ENCODE data around the gene SLC24A3.
A peak's percentile ranks its signal among the peaks of the same experiment; 100 is the strongest.
"Not testable (repeated sequence)": the region's sequence is repeated elsewhere in the genome, so short reads cannot be mapped to it uniquely, and the experiment has no call there.

The SLC24A3 gene

DNA sequence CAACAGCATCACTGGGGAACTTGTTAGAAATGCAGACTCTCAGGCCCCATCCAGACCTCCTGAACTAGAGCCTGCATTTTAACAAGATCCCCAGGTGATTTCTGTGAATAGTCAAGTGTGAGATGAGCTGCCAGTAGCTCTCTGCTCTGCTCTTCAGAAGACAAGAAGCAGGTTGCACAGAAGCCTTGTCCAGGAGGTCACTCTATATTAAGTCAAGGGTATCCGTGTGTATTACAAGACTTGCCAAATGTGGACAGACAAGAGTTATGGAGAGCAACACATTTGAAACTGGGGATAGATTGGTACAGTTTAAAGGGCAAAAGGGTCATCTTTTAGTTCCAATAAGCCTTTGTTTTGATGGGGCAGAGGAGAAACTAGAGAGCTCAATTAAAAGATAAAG lies 522.4 kb downstream of the SLC24A3 start:
- DNase-seq = no peak

DNA sequence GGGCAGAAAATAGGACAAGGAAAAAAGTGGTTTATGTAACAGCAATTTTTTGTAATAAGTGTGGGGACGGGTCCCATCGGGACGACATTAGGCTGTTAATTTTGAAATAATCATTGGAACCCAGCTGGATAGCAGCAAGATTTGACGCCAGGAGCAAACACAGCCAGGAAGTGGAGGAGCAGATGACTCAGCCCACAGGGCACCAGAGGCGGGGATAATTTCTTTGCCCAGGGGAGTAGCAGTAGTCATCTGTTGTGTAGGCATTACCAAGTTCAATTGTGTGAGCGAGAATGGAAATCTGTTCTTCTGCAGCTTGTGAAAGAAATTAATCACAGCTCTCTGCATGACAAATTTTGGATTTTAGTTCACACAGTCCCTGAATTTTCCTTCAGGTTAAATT lies 523.0 kb downstream of the SLC24A3 start:
- peak; percentile 63 for DNase-seq

DNA sequence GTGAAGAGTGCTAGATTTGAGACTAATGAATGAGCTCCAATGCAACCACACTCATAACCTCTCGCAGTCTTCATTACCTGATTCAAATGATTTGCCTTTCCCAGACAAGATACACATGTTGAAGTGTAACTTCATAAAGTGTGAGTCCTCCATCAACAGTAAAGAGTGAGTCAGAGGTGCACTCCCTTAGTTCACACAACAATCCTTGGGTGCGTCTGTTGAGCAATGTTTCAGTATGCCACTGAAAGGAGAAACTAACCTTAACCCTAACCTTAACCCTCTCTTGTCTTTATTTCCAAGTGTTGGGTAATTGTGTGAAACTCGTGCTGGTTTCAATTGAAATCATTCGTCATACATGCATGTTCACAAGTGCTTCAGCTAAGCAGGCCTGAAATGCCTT lies 524.6 kb downstream of the SLC24A3 start:
- peak; percentile 90 for DNase-seq

DNA sequence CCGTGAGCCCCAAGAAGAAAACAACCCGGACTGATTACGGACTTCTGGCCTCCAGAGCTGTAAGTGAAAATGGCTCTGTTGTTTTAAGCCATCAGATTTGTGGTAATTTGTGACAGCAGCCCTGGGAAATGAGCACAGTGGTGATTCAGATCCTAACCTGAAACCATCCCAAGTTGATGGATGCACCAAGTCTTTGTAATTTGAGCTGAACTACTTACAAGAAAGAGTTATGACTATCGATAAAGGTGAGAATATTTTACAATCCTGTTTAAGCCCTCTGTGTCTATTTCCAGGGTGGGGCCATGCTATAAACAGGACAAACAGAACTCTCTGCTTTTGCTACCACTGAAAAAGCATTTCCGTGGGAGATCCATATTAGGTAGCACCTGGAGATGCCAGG lies 526.5 kb downstream of the SLC24A3 start:
- DNase-seq = no peak

DNA sequence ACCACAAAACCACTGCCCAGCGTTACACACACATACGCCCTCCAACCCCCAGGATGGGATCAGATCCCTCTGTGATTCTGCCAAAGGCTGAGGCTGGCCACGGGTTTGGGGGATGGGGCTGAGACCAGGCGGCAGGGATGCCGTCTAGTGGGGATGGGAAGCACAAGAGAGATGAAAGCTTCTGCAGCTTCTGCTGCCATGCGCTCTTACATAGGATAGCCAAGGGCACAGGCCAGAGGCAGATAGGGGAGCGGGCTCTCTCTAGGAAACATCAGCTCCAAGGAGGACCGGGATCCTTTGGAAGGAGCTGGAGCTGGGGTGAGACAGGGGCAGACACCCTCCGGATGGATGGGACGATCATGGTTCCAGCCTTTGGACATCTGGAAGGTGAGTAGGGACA lies 526.9 kb downstream of the SLC24A3 start:
- DNase-seq = no peak

DNA sequence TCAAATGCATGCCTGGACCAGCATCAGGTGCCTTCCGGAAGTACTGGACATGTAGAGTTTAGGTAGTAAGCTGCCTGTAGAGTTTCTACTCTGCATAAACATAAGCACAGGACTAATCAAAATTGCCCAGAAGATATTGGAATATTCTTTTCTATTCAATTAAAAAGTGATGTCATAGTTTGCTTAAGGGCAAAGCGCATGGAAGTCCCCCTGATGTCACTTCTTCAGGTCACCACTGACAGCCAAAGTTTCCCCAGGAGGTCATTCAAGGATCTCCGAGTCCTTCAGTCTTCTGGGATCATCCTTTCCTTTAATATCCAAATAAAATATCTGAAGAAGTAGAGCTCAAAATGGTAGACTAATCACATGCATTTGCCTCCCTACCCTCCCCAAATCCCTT lies 528.1 kb downstream of the SLC24A3 start:
- DNase-seq = no peak

DNA sequence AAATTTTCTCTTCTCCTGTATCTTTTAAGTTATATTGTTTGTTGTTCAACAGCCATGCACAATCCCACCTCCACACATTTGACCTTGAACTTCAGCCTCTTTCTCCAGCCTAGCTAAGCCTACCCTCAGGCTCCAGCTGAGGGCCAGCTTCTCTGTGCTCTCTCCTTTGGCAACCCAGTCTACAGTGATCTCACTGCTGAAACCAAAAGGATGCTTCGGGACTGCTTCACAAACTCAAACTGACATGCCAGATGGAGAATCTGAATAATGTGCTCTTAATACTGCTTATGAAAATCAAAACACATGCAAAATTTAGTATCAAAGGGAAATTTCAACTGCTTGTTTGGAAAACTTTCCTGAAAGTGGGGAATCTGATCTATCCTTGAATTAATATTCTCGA lies 529.5 kb downstream of the SLC24A3 start:
- DNase-seq = no peak

DNA sequence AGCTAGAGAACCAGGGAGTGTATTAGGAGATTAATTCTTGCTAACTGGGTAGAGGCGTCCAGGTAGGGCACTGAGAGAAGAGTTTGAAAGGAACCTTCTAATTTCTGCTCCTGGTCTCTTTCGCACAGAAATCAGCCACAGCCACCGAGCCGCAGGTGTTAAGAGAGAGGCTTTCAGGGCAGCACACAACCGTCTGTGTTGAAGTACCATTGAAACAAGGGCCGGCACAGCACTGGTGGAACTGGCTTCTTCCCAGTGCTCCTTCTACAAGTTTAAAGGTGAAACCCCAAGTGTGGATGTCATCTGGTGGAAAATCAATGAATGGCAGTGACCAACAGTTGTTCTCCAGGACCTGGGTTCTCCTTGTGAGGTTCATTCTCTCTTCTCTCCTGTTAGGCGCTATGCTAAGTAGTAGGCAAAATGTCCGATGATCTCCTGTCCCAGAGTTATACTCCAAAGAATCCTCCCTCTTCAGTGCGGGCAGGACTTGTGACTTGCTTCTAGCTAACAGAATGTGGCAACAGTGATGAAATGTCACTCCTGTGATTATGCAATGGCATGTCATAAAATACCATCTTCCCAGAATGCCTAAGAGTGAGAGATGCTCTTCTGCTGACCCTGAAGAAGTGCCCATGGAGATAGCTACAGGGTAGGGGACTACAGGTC lies 530.7 kb downstream of the SLC24A3 start:
- no peak for DNase-seq

DNA sequence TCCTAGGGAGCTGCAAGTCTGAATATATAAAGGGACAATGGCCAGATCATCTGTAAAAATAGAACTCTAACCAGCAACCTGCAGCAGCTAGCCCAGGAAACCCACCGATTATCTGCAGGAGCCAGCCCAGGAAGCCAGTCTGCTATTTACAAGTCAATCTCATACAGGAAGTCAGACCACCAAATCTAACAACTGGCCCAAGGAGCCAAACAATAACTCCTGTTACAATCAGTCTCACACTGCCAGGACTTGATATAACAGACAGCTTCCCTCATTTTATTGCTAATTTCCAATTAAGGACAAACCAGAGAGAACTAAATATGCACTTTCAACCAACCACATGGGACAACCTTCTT lies 531.2 kb downstream of the SLC24A3 start:
- DNase-seq = no peak

DNA sequence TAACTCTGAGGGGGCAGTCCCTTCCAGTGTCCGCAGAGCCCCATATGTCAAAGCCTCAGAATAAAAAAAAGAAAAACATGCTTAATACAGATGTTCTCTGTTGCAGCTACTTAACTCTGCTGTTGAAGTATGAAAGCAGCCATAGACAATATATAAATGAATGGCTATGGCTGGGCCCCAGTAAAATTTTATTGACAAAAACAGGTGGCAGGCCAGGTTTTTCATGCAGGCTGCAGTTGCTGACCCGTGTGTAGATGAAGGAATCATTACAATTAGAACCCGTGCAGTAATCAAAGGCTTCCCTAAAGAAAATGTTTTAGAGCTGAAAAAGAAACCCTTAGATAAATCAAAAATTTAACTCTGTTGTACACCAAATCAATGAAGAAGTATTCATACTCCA lies 532.7 kb downstream of the SLC24A3 start:
- no peak for DNase-seq

DNA sequence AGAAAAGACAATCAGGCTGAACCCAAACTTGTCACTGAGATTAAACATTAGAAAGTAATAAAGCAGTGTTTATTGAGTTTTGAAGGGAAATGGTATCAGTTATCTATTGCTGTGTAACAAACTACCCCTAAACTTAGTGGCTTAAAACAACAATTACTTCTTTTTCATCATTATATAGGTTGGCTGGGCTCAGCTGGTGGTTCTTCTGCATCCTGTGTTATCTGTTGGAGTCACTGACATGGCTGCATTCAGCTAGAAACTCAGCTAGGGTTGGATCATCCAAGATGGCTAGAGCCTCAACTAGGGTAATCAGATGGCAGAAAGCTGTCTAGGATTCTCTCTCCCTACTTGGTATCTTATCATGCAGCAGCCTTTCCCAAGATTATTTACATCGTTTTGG lies 533.1 kb downstream of the SLC24A3 start:
- no peak for DNase-seq

DNA sequence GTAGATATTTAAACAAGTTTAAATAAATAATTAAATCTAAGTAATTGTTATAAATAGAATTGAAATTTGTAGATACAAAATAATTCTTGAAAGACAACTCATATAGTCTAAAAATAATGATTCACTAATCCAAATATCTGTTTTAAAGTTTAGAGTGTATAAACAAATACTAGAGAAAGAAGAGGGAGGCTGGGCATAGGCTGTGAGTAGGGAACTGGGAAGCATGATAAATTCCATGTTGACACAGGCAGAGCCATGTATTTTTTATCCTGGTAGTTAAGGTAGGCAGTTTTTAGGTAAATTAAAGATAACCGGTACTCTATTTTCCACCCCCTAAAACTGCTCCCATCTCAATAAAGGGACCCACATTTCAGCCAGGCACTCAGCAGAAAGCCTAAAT lies 534.0 kb downstream of the SLC24A3 start:
- DNase-seq = no peak

DNA sequence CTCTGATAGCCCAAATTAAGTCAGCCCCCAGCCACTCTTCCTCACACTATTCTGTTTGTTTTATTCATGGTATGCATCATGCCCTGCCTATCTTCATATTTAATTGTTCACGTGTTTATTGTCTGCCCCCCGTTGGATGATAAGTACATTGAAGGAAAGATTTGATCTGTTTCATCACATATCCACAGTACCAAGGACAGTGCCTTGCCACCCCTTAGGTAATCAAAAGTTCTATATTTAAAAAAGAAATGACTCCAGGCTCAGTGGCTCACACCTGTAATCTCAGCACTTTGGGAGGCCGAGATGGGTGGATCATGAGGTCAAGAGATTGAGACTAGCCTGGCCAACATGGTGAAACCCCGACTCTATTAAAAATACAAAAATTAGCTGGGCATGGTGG lies 535.5 kb downstream of the SLC24A3 start:
- DNase-seq = no peak

DNA sequence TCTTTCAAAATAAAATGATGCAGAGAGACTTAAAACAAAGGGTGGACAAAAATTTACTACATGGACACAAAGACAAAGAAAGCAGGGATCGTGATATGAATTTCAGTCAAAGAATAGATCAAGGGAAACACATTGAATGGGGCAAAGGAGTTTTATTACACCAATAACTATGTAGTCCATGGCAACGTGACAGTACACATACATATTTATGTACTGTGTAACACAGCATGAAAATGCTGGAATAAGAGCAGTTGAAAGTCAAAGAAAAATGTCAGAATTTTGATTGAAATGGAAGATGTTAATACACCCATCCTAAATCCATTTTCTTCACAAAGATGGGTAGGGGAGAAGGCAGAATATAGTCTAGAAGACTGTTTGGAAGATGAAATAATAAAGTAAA lies 536.2 kb downstream of the SLC24A3 start:
- no peak for DNase-seq

DNA sequence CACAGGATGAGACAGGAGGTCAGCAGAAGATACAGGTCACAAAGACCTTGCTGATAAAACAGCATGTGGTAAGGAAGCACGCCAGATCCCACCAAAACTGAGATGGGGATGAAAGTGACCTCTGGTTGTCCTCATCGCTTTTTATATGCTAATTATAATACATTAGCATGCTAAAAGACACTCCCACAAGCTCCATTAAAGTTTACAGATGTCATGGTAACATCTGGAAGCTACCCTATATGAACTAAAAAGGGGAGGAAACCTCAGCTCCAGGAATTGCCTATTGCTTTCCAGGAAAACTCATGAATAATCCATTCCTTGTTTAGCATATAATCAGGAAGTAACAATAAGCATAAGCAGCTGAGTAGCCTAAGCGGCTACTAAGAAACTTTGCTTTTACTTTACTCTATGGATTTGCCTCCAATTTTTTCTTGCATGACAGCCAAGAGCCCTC lies 537.2 kb downstream of the SLC24A3 start:
- no peak for DNase-seq

DNA sequence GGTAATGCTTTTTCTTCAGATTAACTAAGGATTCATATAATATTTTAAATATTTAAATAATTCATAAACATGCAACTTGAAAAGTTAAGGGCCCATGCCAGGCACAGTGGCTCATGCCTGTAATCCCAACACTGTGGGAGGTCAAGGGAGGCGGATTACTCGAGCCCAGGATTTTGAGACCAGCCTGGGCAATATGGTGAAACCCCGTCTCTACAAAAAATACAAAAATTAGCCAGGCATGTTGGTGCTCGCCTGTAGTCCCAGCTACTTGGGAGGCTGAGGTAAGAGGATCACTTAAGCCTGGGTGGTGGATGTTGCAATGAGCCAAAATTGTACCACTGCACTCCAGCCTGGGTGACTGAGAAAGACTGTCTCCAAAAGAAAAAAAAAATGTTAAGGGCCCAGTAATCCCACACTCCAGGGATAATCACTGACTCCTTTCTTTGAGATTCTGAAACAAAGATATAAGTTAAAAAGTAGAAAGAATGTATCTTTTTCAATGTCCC lies 537.7 kb downstream of the SLC24A3 start:
- no peak for DNase-seq

DNA sequence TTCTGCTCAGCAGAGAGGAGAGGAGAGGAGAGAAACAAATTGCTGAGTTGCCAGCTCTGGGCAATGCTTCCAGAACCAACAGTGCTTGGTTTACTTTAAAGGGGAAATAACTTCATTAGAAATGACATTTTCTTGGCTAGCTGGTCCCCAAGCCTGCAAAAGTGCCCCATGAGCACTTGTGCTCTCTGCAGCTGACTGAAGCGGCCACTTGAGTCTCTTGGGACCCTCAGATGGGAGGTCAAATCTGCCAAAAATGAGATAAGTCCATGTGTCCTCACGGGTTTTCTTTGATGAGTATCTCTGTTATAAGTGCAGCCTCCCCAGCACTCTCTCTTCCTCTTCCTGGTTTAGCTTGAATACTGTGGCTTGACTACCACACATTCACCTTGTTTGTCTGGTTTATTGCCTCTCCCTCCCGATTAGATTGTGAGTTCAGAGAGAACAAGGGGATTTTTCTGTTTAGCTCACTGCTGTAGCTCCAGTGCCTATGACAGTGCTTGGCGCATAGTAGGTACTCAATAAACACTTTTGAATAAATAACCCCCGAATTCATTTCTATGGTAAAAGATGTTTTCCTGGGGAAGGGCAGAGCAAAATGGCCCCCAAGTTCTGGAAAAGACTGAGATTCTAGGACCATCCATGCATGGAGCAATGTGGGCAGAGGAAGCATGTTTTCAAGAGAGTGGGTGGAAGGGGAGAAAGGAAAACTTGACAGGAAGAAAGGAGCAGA lies 538.6 kb downstream of the SLC24A3 start:
- no peak for DNase-seq

DNA sequence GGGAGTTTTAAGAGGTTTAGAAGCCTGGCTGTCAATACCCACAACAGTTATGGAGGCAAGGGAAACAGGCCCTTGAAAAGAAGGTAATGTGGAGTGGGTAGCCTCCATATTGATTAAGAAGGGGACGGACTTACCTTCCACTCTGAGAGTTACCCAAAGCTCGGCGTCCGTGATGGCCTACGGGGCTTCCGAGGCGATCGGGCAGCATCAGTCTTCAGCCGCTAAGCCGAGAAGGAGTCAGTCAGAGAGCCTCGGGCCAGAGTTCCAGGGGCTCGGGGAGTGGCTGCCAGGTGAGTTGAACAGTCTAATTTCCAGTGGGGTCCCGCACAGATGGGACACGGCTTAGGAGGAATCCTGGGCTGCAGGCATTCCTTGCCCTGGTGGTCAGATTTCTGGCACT lies 541.8 kb downstream of the SLC24A3 start:
- DNase-seq = not testable (repeated sequence)

DNA sequence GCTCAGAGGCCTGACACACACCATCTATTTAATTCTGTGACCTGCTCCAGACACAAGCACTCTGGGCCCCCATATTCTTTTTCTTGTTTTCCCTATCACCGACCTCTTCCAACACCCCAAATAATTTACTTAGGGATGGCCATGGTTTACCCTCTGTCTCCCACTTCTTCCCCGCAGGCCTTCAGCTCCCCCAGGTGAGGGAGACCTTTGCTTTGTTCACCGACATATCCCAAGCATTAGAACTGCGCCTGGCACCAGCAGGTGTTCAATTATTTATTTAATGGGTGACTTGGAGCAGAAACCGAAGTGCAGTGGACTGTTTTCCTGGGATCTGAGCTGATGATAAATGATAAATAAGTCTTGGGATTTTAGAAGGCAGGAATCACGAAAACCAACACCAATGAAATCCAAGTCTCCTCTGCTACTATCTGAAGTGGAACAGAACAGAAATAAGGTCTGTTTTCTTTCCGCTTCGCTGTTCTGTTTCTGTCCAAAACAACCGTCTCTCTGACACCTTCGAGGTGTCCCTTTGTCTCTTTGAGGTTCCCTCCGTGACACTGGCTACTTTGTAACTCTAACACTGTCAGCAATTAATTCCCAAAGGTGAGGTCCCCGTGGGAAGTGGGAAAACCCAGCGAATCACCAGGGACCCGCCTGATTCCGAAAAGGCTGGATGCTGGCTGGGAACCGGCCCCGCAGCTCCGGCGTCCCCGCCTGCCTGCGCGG lies 544.5 kb downstream of the SLC24A3 start:
- no peak for DNase-seq

DNA sequence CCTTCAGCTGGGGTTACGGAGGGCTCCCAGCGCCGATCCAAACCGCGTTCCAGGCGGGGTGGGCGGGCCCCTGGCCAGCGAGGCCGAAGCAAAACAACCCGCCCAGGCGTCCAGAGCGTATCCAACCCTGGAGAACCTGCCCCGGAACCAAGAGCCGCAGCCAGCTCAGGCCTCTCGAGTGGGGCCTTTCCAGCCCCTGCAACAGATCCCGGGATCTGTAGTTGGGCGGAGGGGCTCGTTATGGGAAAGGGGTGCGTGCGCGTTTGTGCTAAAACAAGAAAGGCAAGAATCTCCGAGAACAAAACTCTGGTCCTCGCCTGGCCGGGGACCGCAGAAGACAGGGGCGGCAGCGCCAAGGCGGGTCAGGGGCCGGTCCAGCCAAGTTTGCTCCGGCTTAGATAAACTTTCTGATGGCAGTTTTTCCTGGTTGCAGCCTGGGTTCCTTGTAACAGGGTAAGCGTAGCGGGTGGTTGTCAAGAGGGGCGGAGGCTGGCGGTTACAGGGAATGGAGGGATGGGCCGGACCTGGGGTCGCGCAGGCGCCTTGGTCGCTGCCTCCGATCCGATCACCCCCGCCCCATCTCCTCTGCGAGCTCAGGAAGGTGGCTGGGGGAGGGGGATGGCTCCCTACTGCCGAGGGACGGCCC lies 545.2 kb downstream of the SLC24A3 start:
- no peak for DNase-seq

DNA sequence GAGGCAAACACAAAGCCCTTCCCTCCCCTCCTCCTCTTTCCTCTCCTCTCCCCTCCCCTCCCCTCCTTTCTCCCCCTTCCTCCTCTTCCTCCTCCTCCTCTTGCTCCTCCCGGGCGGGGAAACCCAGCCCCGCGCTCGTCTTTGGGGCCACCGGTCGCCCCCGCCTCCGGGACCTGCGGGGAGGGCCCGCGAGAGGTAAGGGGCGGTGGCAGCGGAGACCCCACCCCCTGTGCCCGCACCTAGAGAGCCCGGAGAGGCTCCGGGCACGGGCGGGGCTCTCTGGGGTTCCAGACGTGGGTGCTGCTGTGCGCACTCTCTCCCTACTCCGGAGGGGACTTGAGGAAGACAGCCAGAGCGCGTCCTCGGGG lies 545.7 kb downstream of the SLC24A3 start, which contains the start of gene RIN2:
TSS of gene RIN2 (plus strand) at position 126 of the 368 bp plus-strand sequence. CDS start 131,344 bp downstream, outside the sequence.
- no peak for DNase-seq

DNA sequence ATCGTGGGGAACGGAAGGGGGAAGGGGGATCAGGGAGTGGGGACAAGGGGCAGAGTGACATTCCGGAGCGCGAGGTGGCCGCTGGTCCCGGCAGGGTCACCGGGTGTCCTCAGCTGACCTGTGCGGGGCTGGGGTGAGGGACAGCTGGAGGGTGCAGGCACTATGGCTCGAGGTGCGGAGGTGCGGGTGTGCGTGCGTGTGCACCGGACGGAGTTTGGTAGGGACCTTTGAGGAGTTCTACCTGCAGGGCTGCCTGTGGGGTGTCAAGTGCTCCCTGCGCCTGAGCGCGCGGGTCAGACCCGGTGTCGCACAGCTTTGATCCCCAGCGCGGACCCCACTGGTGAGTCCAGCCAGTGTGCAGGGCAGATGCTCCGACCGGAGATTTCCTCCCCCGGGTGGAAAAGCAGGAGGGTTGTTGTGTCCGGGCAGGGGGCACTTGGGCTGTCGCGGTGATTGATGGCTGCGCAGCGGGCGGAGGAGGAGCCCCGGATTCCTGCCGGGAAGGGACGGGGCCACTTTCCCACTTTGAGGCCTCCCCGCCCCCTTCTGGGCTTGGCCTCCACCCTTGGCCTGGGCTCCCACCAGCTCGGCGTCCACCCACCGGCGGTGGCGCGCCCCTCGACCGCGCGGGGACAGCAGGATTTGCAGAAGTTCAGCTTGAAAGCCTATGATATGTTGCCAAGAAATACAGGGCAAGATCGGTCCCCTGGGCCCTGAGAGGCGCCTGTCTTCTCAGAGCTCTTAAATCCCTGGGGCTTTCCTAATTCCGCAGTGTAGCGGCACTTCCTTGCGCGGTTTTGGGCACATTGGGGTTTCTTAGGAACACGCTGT lies 546.3 kb downstream of the SLC24A3 start:
- no peak for DNase-seq

DNA sequence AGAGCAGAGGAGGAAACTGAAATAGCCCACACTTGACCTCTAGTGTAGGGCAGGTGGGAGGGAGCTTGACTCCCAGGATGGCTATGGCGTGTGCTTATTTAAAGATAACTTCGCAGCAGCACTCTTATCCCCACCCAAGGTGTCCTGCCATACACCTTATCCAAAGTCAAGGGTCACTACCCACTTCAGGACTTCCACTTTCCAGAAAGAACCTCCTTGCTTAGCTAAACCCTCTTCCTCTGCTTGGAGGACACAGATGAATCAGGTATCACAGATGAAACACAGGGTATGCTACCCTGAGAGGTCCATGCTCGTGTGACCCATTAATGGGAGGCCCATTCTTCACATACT lies 547.9 kb downstream of the SLC24A3 start:
- DNase-seq = no peak
